ENCODE data around the gene LTA.
"Not testable (repeated sequence)": the region's sequence is repeated elsewhere in the genome, so short reads cannot be mapped to it uniquely, and the experiment has no call there.

The LTA gene

GRCh38 chr6:31586008-31586407 is 13.9 kb downstream of the LTA start, which contains the start of gene LST1:
Gene LST1 (plus strand): TSS chr6:31586277. CDS start chr6:31587300, 1,023 bp downstream.
- H3K27ac ChIP-seq: no peak within 1 kb of the TSS
- DNase-seq (ENCODE audit: low read depth, low spot score): no peak

- H3K27ac ChIP-seq: no peak overlapping the region
- DNase-seq (ENCODE audit: low read depth, low spot score): no peak
Observed at GRCh38 chr6:31586599-31587281, 14.7 kb downstream of the LTA start.

- H3K27ac ChIP-seq: no peak overlapping the region
- DNase-seq (ENCODE audit: low read depth, low spot score): no peak
Observed at GRCh38 chr6:31587791-31588777, 16.0 kb downstream of the LTA start.

GRCh38 chr6:31588871-31589650 is 17.0 kb downstream of the LTA start:
- no peak overlapping the region for H3K27ac ChIP-seq
- no peak for DNase-seq (ENCODE audit: low read depth, low spot score)

GRCh38 chr6:31590691-31591090 is 18.6 kb downstream of the LTA start:
- DNase-seq (ENCODE audit: low read depth, low spot score): not testable (repeated sequence)

GRCh38 chr6:31592396-31592771 is 20.3 kb downstream of the LTA start:
- no peak overlapping the region for H3K27ac ChIP-seq
- no peak for DNase-seq (ENCODE audit: low read depth, low spot score)

More at GRCh38 chr6:31590691-31591090, 18.6 kb downstream of the LTA start:
- H3K27ac ChIP-seq: not testable (repeated sequence)

- H3K27ac ChIP-seq: no peak overlapping the region
- no peak for DNase-seq (ENCODE audit: low read depth, low spot score)
Observed at GRCh38 chr6:31597006-31597405, 24.9 kb downstream of the LTA start.

- DNase-seq (ENCODE audit: low read depth, low spot score): no peak
- H3K27ac ChIP-seq: no peak overlapping the region
Observed at GRCh38 chr6:31607317-31607716, 35.2 kb downstream of the LTA start.

GRCh38 chr6:31609519-31610406 is 37.7 kb downstream of the LTA start:
- no peak for DNase-seq (ENCODE audit: low read depth, low spot score)
- H3K27ac ChIP-seq: no peak overlapping the region

GRCh38 chr6:31610968-31611367 is 38.9 kb downstream of the LTA start:
- no peak for DNase-seq (ENCODE audit: low read depth, low spot score)

GRCh38 chr6:31614075-31614619 is 42.1 kb downstream of the LTA start:
- DNase-seq (ENCODE audit: low read depth, low spot score): no peak
- no peak overlapping the region for H3K27ac ChIP-seq

More at GRCh38 chr6:31610968-31611367, 38.9 kb downstream of the LTA start:
- no peak overlapping the region for H3K27ac ChIP-seq

GRCh38 chr6:31614684-31615578 is 42.8 kb downstream of the LTA start, which contains the start of gene AIF1:
Gene AIF1 (plus strand): TSS chr6:31615234. CDS start chr6:31615330, 96 bp downstream.
- no peak within 1 kb of the TSS for H3K27ac ChIP-seq
- DNase-seq (ENCODE audit: low read depth, low spot score): no peak

- no peak overlapping the region for H3K27ac ChIP-seq
- DNase-seq (ENCODE audit: low read depth, low spot score): no peak
Observed at GRCh38 chr6:31615748-31616147, 43.7 kb downstream of the LTA start.

- no peak for DNase-seq (ENCODE audit: low read depth, low spot score)
- H3K27ac ChIP-seq: no peak overlapping the region
Observed at GRCh38 chr6:31617010-31617409, 44.9 kb downstream of the LTA start.

GRCh38 chr6:31619805-31620585 is 47.9 kb downstream of the LTA start:
- peak; percentile 93 for DNase-seq (ENCODE audit: low read depth, low spot score)
- H3K27ac ChIP-seq: peak overlapping the region; percentile 91

GRCh38 chr6:31620586-31621319 is 48.7 kb downstream of the LTA start, which contains the start of gene PRRC2A:
Gene PRRC2A (plus strand): TSS chr6:31620715. CDS start chr6:31622790, 2,075 bp downstream.
- H3K27ac ChIP-seq: peak within 1 kb of the TSS; percentile 91
- DNase-seq (ENCODE audit: low read depth, low spot score): no peak

Measured in epithelial cell of prostate (primary cell).